SK-N-MC (cell line): ENCODE results near the gene SPATA13.

ENCODE experiments used
- EZH2 ChIP-seq: fragments of 200-600 bp; sonication (generic); IDR thresholded peaks from one replicate; pipeline ENCODE4 v1.6.1; 2017; ENCODE audit warnings: antibody characterized with exemption
- FOXP2 ChIP-seq: optimal IDR thresholded peaks from 2 replicates; pipeline ENCODE3; 2011; ENCODE audit warnings: mild to moderate bottlenecking, moderate library complexity; ENCODE audit not compliant: insufficient read depth; ENCODE audit errors: extremely low read length, control extremely low read depth
- POLR2AphosphoS5 ChIP-seq: IDR thresholded peaks from 2 replicates; pipeline ENCODE4 v1.6.1; 2012; ENCODE audit warnings: mild to moderate bottlenecking, low read depth, low read length, borderline replicate concordance

DNA sequence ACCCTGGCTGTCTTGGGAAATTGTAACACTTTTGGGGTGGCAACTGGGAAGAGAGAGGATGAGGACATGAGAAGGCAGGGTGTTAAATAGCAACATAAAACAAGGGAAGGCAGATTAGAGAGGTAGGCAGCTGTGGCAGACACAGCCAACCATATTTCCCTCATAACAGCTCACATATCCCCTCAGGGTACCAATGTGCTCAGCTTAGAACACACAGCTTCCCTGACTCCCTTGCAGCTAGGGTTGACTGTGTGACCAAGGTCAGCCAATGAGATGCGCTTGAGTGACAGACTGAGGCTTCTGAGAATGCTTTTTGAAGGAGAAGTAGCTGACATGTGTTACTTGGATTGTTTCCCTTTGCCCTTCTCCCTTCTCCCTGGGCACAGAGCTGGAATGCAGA is 28.8 kb upstream of the SPATA13 start:
- TF ChIP-seq POLR2AphosphoS5 (no peak), EZH2 (no peak), FOXP2 (no peak)
